HG02970 (cell line): ENCODE measurements around the gene PLK3.
"Not testable (repeated sequence)": the region's sequence is repeated elsewhere in the genome, so short reads cannot be mapped to it uniquely, and the experiment has no call there.

Experiments used
- ATAC-seq: cut with Tn5 transposase; IDR thresholded peaks from one replicate; pipeline ENCODE4 v1.9.1; 2021; ENCODE audit warnings: mild to moderate bottlenecking, moderate library complexity, moderate number of reproducible peaks; ENCODE audit not compliant: unreplicated experiment, low FRiP score

PLK3 gene

GRCh38 chr1:44808063-44808937, 8.1 kb downstream of the PLK3 start, which contains the start of gene BTBD19:
Gene BTBD19 (plus strand): TSS chr1:44808523. CDS start chr1:44808821, 298 bp downstream.
- peak; percentile 4 for ATAC-seq

GRCh38 chr1:44808938-44809917, 9.1 kb downstream of the PLK3 start:
- ATAC-seq = no peak

GRCh38 chr1:44810101-44810761, 10.1 kb downstream of the PLK3 start:
- no peak for ATAC-seq

- ATAC-seq = not testable (repeated sequence)
Observed at GRCh38 chr1:44810762-44811105, 10.6 kb downstream of the PLK3 start.

- no peak for ATAC-seq
Observed at GRCh38 chr1:44811234-44811633, 11.1 kb downstream of the PLK3 start.

GRCh38 chr1:44812822-44813543, 12.8 kb downstream of the PLK3 start:
- no peak for ATAC-seq

- not testable (repeated sequence) for ATAC-seq
Observed at GRCh38 chr1:44815926-44816325, 15.7 kb downstream of the PLK3 start.

- ATAC-seq = no peak
Observed at GRCh38 chr1:44817307-44817706, 17.1 kb downstream of the PLK3 start.

- no peak for ATAC-seq
Observed at GRCh38 chr1:44817771-44818495, 17.8 kb downstream of the PLK3 start.

- ATAC-seq = peak; percentile 21
Observed at GRCh38 chr1:44819196-44819607, 19.0 kb downstream of the PLK3 start.

- ATAC-seq = peak; percentile 65
Observed at GRCh38 chr1:44819608-44820327, 19.6 kb downstream of the PLK3 start.

- no peak for ATAC-seq
Observed at GRCh38 chr1:44820328-44821239, 20.4 kb downstream of the PLK3 start.

- no peak for ATAC-seq
Observed at GRCh38 chr1:44821240-44821715, 21.1 kb downstream of the PLK3 start.

- ATAC-seq = no peak
Observed at GRCh38 chr1:44822131-44822701, 22.0 kb downstream of the PLK3 start.

GRCh38 chr1:44822981-44823451, 22.8 kb downstream of the PLK3 start:
- no peak for ATAC-seq

GRCh38 chr1:44824392-44824791, 24.2 kb downstream of the PLK3 start:
- ATAC-seq = not testable (repeated sequence)
